Measurements from ENCODE around the gene TNFSF13B.

The TNFSF13B gene

GRCh38 chr13:108350579-108350978, 81.1 kb downstream of the TNFSF13B start:
- no peak for DNase-seq

- DNase-seq: no peak
Measured at GRCh38 chr13:108352599-108352998, 83.1 kb downstream of the TNFSF13B start.

GRCh38 chr13:108357228-108357627, 87.7 kb downstream of the TNFSF13B start:
- DNase-seq: no peak

Measured in activated CD4-positive, alpha-beta T cell treated with anti-CD3 and anti-CD28 coated beads, Interleukin-2, amount 50 U/mL, for 1 hour (primary cell).